HFF-Myc (cell line): ENCODE data around the gene CD200.

Source experiments
- DNase-seq: peaks from one replicate; pipeline ENCODE4 v3.0.0-alpha.2; 2011; ENCODE audit warnings: low read depth; ENCODE audit errors: extremely low read depth
- H3K4me3 ChIP-seq: replicated peaks from 2 replicates; pipeline ENCODE4 v1.5.1; 2011; ENCODE audit warnings: low read depth, mild to moderate bottlenecking, control low read depth, low read length
- CTCF ChIP-seq: IDR thresholded peaks from 2 replicates; pipeline ENCODE4 v1.5.1; 2012; ENCODE audit warnings: mild to moderate bottlenecking, low read depth, low read length, control low read depth; ENCODE audit errors: missing control alignments

CD200 gene

GRCh38 chr3:112357930-112358780, 25.2 kb downstream of the CD200 start:
- H3K4me3 ChIP-seq, result no peak overlapping the region
- DNase-seq, result no peak
- no peak for TF ChIP-seq CTCF

DNA sequence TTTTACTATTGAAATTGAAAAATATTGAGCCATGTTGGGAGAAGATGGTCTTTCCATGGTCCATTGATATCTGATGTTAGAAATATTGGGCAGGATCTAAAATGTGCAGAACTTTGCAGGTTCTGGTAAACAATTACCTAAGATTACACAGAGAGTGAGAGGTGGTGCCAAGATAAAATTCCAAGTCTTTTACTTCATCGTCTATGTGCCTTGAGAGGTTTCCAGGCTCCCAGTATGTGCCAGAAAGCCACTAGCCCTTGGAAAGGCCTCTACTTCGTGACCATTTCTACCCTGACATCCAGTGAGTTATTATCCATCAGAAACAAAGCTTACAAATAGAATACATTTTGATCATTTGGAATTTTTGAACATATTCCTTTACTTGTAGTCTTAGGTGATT, 27.6 kb downstream of the CD200 start:
- H3K4me3 ChIP-seq, result no peak overlapping the region
- DNase-seq, result no peak
- no peak for TF ChIP-seq CTCF

- H3K4me3 ChIP-seq, result no peak overlapping the region
- no peak for DNase-seq
- TF ChIP-seq CTCF, result no peak
Measured at GRCh38 chr3:112362221-112362620, 29.3 kb downstream of the CD200 start.

GRCh38 chr3:112364291-112364690, 31.3 kb downstream of the CD200 start:
- H3K4me3 ChIP-seq, result no peak overlapping the region
- no peak for TF ChIP-seq CTCF
- no peak for DNase-seq

GRCh38 chr3:112365035-112365434, 32.1 kb downstream of the CD200 start:
- TF ChIP-seq CTCF, result no peak
- no peak for DNase-seq
- no peak overlapping the region for H3K4me3 ChIP-seq

DNA sequence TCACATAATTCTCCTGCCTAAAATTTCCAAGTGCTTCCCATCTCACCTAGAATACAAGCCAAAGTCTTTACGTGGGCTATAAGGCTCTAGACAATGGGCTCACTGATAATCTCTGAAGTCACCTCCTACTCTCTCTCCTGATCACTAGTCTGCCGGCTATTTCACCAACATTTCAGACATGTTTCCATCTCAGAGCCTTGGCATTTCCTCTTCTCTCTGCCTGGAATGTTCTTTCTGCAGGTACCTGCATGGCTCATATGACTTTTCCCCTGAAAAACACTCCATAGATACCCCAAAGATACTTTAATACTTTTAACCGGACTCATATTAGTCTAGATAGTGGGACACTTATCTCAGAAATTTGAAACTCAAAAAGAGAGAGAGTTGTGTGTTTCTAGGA, 32.7 kb downstream of the CD200 start:
- TF ChIP-seq CTCF, result no peak
- DNase-seq, result no peak

More for the DNA sequence above, 32.7 kb downstream of the CD200 start:
- no peak overlapping the region for H3K4me3 ChIP-seq
